ENCODE data around the gene MYPOP.
A peak's percentile ranks its signal among the peaks of the same experiment; 100 is the strongest.

Gene MYPOP

DNA sequence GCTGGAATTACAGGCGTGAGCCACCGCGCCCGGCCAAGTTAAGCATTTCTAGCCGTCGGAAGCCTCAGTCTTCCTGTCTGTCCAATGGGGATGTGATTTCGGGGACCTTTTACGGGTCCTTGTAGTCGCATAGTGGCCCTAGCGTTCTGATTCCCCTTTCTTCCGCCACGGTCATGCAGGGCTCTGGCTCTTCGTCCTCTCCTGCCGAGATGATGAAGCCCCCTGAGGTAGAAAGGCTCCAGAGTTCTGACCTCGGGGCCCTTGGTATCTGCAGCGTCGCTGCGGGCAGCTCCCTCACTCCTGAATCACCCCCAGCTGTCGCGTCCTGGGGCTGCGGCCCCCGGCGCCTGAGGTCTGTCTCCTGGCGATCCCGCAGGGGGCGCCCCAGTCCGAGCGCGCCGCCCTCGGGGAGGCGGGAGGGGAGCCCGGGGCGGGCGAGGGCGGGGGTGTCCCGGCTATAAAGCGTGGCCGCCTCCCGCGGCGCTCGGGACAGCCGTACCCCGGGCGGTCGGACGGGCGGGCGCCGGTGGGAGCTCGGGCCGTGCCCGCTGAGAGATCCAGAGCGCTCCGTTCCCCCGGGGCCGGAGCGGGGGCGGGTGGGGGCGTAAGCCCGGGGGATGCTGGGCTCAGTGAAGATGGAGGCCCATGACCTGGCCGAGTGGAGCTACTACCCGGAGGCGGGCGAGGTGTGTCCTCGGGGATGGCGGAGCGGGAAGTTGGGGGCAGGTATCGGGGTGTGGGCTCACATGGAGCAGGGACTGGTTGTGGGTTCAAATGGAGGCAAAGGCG is 38.4 kb downstream of the MYPOP start, which contains the start of gene FOXA3:
TSS of gene FOXA3 (plus strand) at position 487 of the 789 bp plus-strand sequence. CDS start at position 618, 131 bp downstream.
- peaks cover 25% of the 10 kb centered on the region for H3K4me1 ChIP-seq (ENCODE audit: low read length)
- peak within 1 kb of the TSS; percentile 90 for H3K4me3 ChIP-seq (ENCODE audit: low read length)
- no peak within 1 kb of the TSS for H3K27ac ChIP-seq (ENCODE audit: low read length)
- H3K79me2 ChIP-seq (ENCODE audit: low read length), result peaks cover 37% of the 10 kb centered on the region
- H3K36me3 ChIP-seq (replicated peaks; ENCODE audit: low read depth, low read length), result peaks cover 8% of the 10 kb centered on the region
- peak within 1 kb of the TSS; percentile 85 for H2AFZ ChIP-seq (ENCODE audit: low read depth, low read length)
- H4K20me1 ChIP-seq (ENCODE audit: insufficient read depth, low read length), result no peaks in the 10 kb centered on the region
- no peaks in the 10 kb centered on the region for H3K9me3 ChIP-seq (ENCODE audit: insufficient read depth, low read length)
- TF ChIP-seq, protein P1, sequence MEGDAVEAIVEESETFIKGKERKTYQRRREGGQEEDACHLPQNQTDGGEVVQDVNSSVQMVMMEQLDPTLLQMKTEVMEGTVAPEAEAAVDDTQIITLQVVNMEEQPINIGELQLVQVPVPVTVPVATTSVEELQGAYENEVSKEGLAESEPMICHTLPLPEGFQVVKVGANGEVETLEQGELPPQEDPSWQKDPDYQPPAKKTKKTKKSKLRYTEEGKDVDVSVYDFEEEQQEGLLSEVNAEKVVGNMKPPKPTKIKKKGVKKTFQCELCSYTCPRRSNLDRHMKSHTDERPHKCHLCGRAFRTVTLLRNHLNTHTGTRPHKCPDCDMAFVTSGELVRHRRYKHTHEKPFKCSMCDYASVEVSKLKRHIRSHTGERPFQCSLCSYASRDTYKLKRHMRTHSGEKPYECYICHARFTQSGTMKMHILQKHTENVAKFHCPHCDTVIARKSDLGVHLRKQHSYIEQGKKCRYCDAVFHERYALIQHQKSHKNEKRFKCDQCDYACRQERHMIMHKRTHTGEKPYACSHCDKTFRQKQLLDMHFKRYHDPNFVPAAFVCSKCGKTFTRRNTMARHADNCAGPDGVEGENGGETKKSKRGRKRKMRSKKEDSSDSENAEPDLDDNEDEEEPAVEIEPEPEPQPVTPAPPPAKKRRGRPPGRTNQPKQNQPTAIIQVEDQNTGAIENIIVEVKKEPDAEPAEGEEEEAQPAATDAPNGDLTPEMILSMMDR (IDR thresholded peaks at IDR 0.05; ENCODE audit: low read depth, low read length), result peak; percentile 89
- no peak for TF ChIP-seq EZH2phosphoT487 (IDR thresholded peaks at IDR 0.05; ENCODE audit: low read depth)
- H3K4me2 ChIP-seq (ENCODE audit: low read length), result peak within 1 kb of the TSS; percentile 78
- no peaks in the 10 kb centered on the region for H3K27me3 ChIP-seq (ENCODE audit: low read depth, low read length)
- peak within 1 kb of the TSS; percentile 72 for H3K9ac ChIP-seq (ENCODE audit: low read length)

GRCh38 chr19:45863335-45863839 is 39.0 kb downstream of the MYPOP start:
- H3K27ac ChIP-seq (ENCODE audit: low read length), result no peak overlapping the region
- H3K4me2 ChIP-seq (ENCODE audit: low read length), result peak overlapping the region; percentile 78
- no peaks in the 10 kb centered on the region for H3K9me3 ChIP-seq (ENCODE audit: insufficient read depth, low read length)
- H3K4me1 ChIP-seq (ENCODE audit: low read length), result peaks cover 25% of the 10 kb centered on the region
- TF ChIP-seq, protein P1 (IDR thresholded peaks at IDR 0.05; ENCODE audit: low read depth, low read length), result no peak
- no peak for TF ChIP-seq EZH2phosphoT487 (IDR thresholded peaks at IDR 0.05; ENCODE audit: low read depth)
- peak overlapping the region; percentile 90 for H3K4me3 ChIP-seq (ENCODE audit: low read length)
- H4K20me1 ChIP-seq (ENCODE audit: insufficient read depth, low read length), result no peaks in the 10 kb centered on the region
- H3K79me2 ChIP-seq (ENCODE audit: low read length), result peaks cover 43% of the 10 kb centered on the region
- H3K27me3 ChIP-seq (ENCODE audit: low read depth, low read length), result no peaks in the 10 kb centered on the region
- H2AFZ ChIP-seq (ENCODE audit: low read depth, low read length), result peak overlapping the region; percentile 85
- peaks cover 12% of the 10 kb centered on the region for H3K36me3 ChIP-seq (replicated peaks; ENCODE audit: low read depth, low read length)
- peak overlapping the region; percentile 72 for H3K9ac ChIP-seq (ENCODE audit: low read length)

DNA sequence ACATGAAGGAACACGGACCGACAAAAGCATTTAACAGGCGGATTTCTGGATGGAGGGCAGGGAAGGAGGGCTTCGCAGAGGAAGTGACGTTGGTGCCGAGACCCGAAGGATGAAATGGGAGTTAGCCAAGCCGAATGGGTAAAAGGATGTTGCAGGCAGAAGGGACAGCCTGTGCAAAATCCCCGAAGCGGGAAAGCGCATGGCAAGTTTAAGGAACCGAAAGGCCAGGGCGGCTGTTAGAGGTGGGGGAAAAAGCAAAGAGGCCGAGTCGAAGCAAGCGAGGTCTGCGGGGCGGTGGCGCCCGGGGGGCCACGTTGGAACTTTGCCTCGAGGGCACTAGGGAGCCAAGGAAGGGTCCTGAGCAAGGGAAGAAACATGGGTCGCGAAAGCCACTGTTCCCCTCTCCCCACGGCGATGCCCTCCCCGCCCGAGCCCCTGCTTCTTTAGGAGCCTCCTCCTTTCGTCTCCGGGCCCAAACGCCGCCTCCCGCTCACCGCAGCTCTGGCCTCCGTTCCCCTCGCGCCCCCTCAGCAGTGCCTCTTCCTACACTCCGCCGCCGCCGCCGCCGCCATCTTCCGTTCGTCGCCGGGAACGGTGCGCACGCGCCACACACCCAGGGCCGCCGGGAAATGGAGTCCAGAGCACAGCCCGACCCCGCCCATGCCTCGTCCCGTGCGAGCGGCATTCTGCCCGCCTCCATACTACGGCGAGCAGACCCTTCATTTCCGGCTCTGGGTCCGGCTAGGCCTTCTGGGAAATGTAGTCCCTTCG is 39.7 kb downstream of the MYPOP start, which contains the start of gene SYMPK:
TSS of gene SYMPK (minus strand) at position 584 of the 771 bp plus-strand sequence. CDS start 8,652 bp downstream, outside the sequence.
- Histone ChIP-seq H3K4me3 (ENCODE audit: low read length) (peak within 1 kb of the TSS; percentile 90), H3K27ac (ENCODE audit: low read length) (peak within 1 kb of the TSS; percentile 87), H3K36me3 (replicated peaks; ENCODE audit: low read depth, low read length) (peaks cover 17% of the 10 kb centered on the region), H3K9ac (ENCODE audit: low read length) (peak within 1 kb of the TSS; percentile 94), H3K9me3 (ENCODE audit: insufficient read depth, low read length) (no peaks in the 10 kb centered on the region), H3K4me2 (ENCODE audit: low read length) (peak within 1 kb of the TSS; percentile 83), H4K20me1 (ENCODE audit: insufficient read depth, low read length) (no peaks in the 10 kb centered on the region), H2AFZ (ENCODE audit: low read depth, low read length) (peak within 1 kb of the TSS; percentile 85), H3K79me2 (ENCODE audit: low read length) (peaks cover 49% of the 10 kb centered on the region), H3K4me1 (ENCODE audit: low read length) (peaks cover 25% of the 10 kb centered on the region), H3K27me3 (ENCODE audit: low read depth, low read length) (no peaks in the 10 kb centered on the region)
- no peak for TF ChIP-seq EZH2phosphoT487 (IDR thresholded peaks at IDR 0.05; ENCODE audit: low read depth)
- TF ChIP-seq, protein P1 (IDR thresholded peaks at IDR 0.05; ENCODE audit: low read depth, low read length), result no peak

DNA sequence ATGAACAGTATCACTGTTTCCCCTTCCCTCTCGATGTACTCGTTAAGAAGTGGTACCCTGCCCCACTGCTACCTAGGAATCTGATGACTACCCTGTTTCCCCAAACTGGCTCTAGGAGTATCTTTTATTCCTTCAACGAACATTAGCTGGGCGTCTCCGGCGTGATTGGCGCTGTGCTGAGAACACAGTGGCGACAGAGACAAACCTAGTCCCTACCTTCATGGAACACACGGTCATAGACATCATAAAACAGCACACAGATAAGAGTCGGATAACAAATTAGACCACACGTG is 40.2 kb downstream of the MYPOP start:
- Histone ChIP-seq H2AFZ (ENCODE audit: low read depth, low read length) (peak overlapping the region; percentile 5; the same call in 1 of the 2 replicates), H3K79me2 (ENCODE audit: low read length) (peaks cover 50% of the 10 kb centered on the region), H3K4me3 (ENCODE audit: low read length) (peak overlapping the region; percentile 90), H3K4me1 (ENCODE audit: low read length) (peaks cover 25% of the 10 kb centered on the region), H3K4me2 (ENCODE audit: low read length) (peak overlapping the region; percentile 83), H3K9ac (ENCODE audit: low read length) (peak overlapping the region; percentile 94), H3K27me3 (ENCODE audit: low read depth, low read length) (no peaks in the 10 kb centered on the region), H4K20me1 (ENCODE audit: insufficient read depth, low read length) (no peaks in the 10 kb centered on the region), H3K36me3 (replicated peaks; ENCODE audit: low read depth, low read length) (peaks cover 17% of the 10 kb centered on the region), H3K9me3 (ENCODE audit: insufficient read depth, low read length) (no peaks in the 10 kb centered on the region), H3K27ac (ENCODE audit: low read length) (peak overlapping the region; percentile 87)
- TF ChIP-seq, protein P1 (IDR thresholded peaks at IDR 0.05; ENCODE audit: low read depth, low read length), result no peak
- no peak for TF ChIP-seq EZH2phosphoT487 (IDR thresholded peaks at IDR 0.05; ENCODE audit: low read depth)

Data from OCI-LY3 (cell line).